ENCODE data around the gene CIP2A.

Gene CIP2A

GRCh38 chr3:108564564-108564963 is 24.7 kb downstream of the CIP2A start:
- no peak overlapping the region for H3K4me3 ChIP-seq (ENCODE audit: low read depth, low read length)

- H3K4me3 ChIP-seq (ENCODE audit: low read depth, low read length) = no peak overlapping the region
Measured at GRCh38 chr3:108562565-108562964, 26.7 kb downstream of the CIP2A start.

GRCh38 chr3:108555966-108556581 is 33.2 kb downstream of the CIP2A start:
- no peak overlapping the region for H3K4me3 ChIP-seq (ENCODE audit: low read depth, low read length)

GRCh38 chr3:108554913-108555571 is 34.2 kb downstream of the CIP2A start:
- no peak overlapping the region for H3K4me3 ChIP-seq (ENCODE audit: low read depth, low read length)

GRCh38 chr3:108554229-108554628 is 35.0 kb downstream of the CIP2A start:
- no peak overlapping the region for H3K4me3 ChIP-seq (ENCODE audit: low read depth, low read length)

GRCh38 chr3:108552267-108553159 is 36.7 kb downstream of the CIP2A start:
- no peak overlapping the region for H3K4me3 ChIP-seq (ENCODE audit: low read depth, low read length)

- no peak overlapping the region for H3K4me3 ChIP-seq (ENCODE audit: low read depth, low read length)
Measured at GRCh38 chr3:108548886-108549285, 40.4 kb downstream of the CIP2A start.

- H3K4me3 ChIP-seq (ENCODE audit: low read depth, low read length) = no peak overlapping the region
Measured at GRCh38 chr3:108548304-108548703, 40.9 kb downstream of the CIP2A start.

GRCh38 chr3:108546692-108547091 is 42.5 kb downstream of the CIP2A start:
- H3K4me3 ChIP-seq (ENCODE audit: low read depth, low read length) = no peak overlapping the region

- H3K4me3 ChIP-seq (ENCODE audit: low read depth, low read length) = no peak overlapping the region
Measured at GRCh38 chr3:108546247-108546646, 43.0 kb downstream of the CIP2A start.

GRCh38 chr3:108538083-108538482 is 51.2 kb downstream of the CIP2A start:
- no peak overlapping the region for H3K4me3 ChIP-seq (ENCODE audit: low read depth, low read length)

- no peak overlapping the region for H3K4me3 ChIP-seq (ENCODE audit: low read depth, low read length)
Measured at GRCh38 chr3:108528459-108529252, 60.6 kb downstream of the CIP2A start.

GRCh38 chr3:108527817-108528216 is 61.4 kb downstream of the CIP2A start:
- H3K4me3 ChIP-seq (ENCODE audit: low read depth, low read length) = no peak overlapping the region

GRCh38 chr3:108527109-108527508 is 62.1 kb downstream of the CIP2A start:
- H3K4me3 ChIP-seq (ENCODE audit: low read depth, low read length) = no peak overlapping the region

GRCh38 chr3:108525971-108526370 is 63.3 kb downstream of the CIP2A start:
- H3K4me3 ChIP-seq (ENCODE audit: low read depth, low read length) = no peak overlapping the region

GRCh38 chr3:108525256-108525655 is 64.0 kb downstream of the CIP2A start:
- no peak overlapping the region for H3K4me3 ChIP-seq (ENCODE audit: low read depth, low read length)

GRCh38 chr3:108524537-108524936 is 64.7 kb downstream of the CIP2A start:
- no peak overlapping the region for H3K4me3 ChIP-seq (ENCODE audit: low read depth, low read length)

- no peak overlapping the region for H3K4me3 ChIP-seq (ENCODE audit: low read depth, low read length)
Measured at GRCh38 chr3:108518895-108519294, 70.3 kb downstream of the CIP2A start.

- no peak overlapping the region for H3K4me3 ChIP-seq (ENCODE audit: low read depth, low read length)
Measured at GRCh38 chr3:108516881-108517280, 72.4 kb downstream of the CIP2A start.

- H3K4me3 ChIP-seq (ENCODE audit: low read depth, low read length) = no peak overlapping the region
Measured at GRCh38 chr3:108513961-108514360, 75.3 kb downstream of the CIP2A start.

- H3K4me3 ChIP-seq (ENCODE audit: low read depth, low read length) = no peak overlapping the region
Measured at GRCh38 chr3:108512671-108513070, 76.6 kb downstream of the CIP2A start.
